ENCODE results near the gene NTN5.

Gene NTN5

GRCh38 chr19:48617146-48617937, 55.5 kb downstream of the NTN5 start:
- DNase-seq = no peak
- H3K4me3 Mint-ChIP-seq = peak overlapping the region; percentile 98
- H3K27ac Mint-ChIP-seq = peak overlapping the region; percentile 99
- no peaks in the 10 kb centered on the region for H3K27me3 Mint-ChIP-seq
- no peaks in the 10 kb centered on the region for H3K9me3 Mint-ChIP-seq
- peaks cover 37% of the 10 kb centered on the region for H3K4me1 Mint-ChIP-seq (ENCODE audit: low read depth)
- H3K36me3 Mint-ChIP-seq (ENCODE audit: low read depth) = peaks cover 81% of the 10 kb centered on the region

GRCh38 chr19:48616491-48617056, 56.2 kb downstream of the NTN5 start:
- Mint-ChIP-seq H3K4me3 (peak overlapping the region; percentile 98), H3K36me3 (ENCODE audit: low read depth) (peaks cover 80% of the 10 kb centered on the region), H3K4me1 (ENCODE audit: low read depth) (peaks cover 32% of the 10 kb centered on the region), H3K27me3 (no peaks in the 10 kb centered on the region), H3K9me3 (no peaks in the 10 kb centered on the region), H3K27ac (peak overlapping the region; percentile 99)
- no peak for DNase-seq

- Mint-ChIP-seq H3K36me3 (ENCODE audit: low read depth) (peaks cover 75% of the 10 kb centered on the region), H3K27ac (peak overlapping the region; percentile 99), H3K9me3 (no peaks in the 10 kb centered on the region), H3K27me3 (no peaks in the 10 kb centered on the region), H3K4me3 (peak overlapping the region; percentile 98), H3K4me1 (ENCODE audit: low read depth) (peaks cover 29% of the 10 kb centered on the region)
- DNase-seq = no peak
Measured at GRCh38 chr19:48616041-48616436, 56.8 kb downstream of the NTN5 start.

- H3K4me1 Mint-ChIP-seq (ENCODE audit: low read depth) = peaks cover 29% of the 10 kb centered on the region
- no peaks in the 10 kb centered on the region for H3K9me3 Mint-ChIP-seq
- peaks cover 75% of the 10 kb centered on the region for H3K36me3 Mint-ChIP-seq (ENCODE audit: low read depth)
- H3K4me3 Mint-ChIP-seq = peak overlapping the region; percentile 98
- H3K27ac Mint-ChIP-seq = peak overlapping the region; percentile 99
- no peaks in the 10 kb centered on the region for H3K27me3 Mint-ChIP-seq
- DNase-seq = no peak
Measured at GRCh38 chr19:48615231-48616040, 57.4 kb downstream of the NTN5 start.

- Mint-ChIP-seq H3K27ac (peak within 1 kb of the TSS; percentile 99), H3K9me3 (no peaks in the 10 kb centered on the region), H3K36me3 (ENCODE audit: low read depth) (peaks cover 67% of the 10 kb centered on the region), H3K27me3 (no peaks in the 10 kb centered on the region), H3K4me1 (ENCODE audit: low read depth) (peaks cover 22% of the 10 kb centered on the region), H3K4me3 (peak within 1 kb of the TSS; percentile 98)
- peak; percentile 60 for DNase-seq
Measured at GRCh38 chr19:48614436-48615230, 58.2 kb downstream of the NTN5 start, which contains the start of gene FAM83E. FAM83E (minus strand) TSS chr19:48615076; CDS start chr19:48613372, 1,704 bp downstream.

- no peaks in the 10 kb centered on the region for H3K27me3 Mint-ChIP-seq
- H3K36me3 Mint-ChIP-seq (ENCODE audit: low read depth) = peaks cover 61% of the 10 kb centered on the region
- peak overlapping the region; percentile 28 for H3K4me3 Mint-ChIP-seq
- H3K9me3 Mint-ChIP-seq = no peaks in the 10 kb centered on the region
- H3K4me1 Mint-ChIP-seq (ENCODE audit: low read depth) = peaks cover 20% of the 10 kb centered on the region
- peak; percentile 61 for DNase-seq
- peak overlapping the region; percentile 85 for H3K27ac Mint-ChIP-seq
Measured at GRCh38 chr19:48613852-48614435, 58.9 kb downstream of the NTN5 start.

GRCh38 chr19:48613024-48613851, 59.6 kb downstream of the NTN5 start:
- Mint-ChIP-seq H3K27me3 (no peaks in the 10 kb centered on the region), H3K36me3 (ENCODE audit: low read depth) (peaks cover 54% of the 10 kb centered on the region), H3K27ac (peak overlapping the region; percentile 85), H3K9me3 (no peaks in the 10 kb centered on the region), H3K4me3 (no peak overlapping the region), H3K4me1 (ENCODE audit: low read depth) (peaks cover 23% of the 10 kb centered on the region)
- DNase-seq = no peak

GRCh38 chr19:48611872-48612271, 60.9 kb downstream of the NTN5 start:
- peaks cover 40% of the 10 kb centered on the region for H3K36me3 Mint-ChIP-seq (ENCODE audit: low read depth)
- DNase-seq = no peak
- H3K27ac Mint-ChIP-seq = peak overlapping the region; percentile 71
- H3K4me3 Mint-ChIP-seq = no peak overlapping the region
- H3K4me1 Mint-ChIP-seq (ENCODE audit: low read depth) = peaks cover 19% of the 10 kb centered on the region
- H3K9me3 Mint-ChIP-seq = no peaks in the 10 kb centered on the region
- no peaks in the 10 kb centered on the region for H3K27me3 Mint-ChIP-seq
